PC-9 (cell line): ENCODE measurements around the gene MT1HL1.

Experiments used
- CTCF ChIP-seq: fragments of 200-600 bp; sonication (generic); conservative IDR thresholded peaks from 2 replicates; pipeline ENCODE4 v1.6.1; 2017; ENCODE audit warnings: mixed run types, antibody characterized with exemption, mild to moderate bottlenecking, moderate library complexity
- EZH2 ChIP-seq: fragments of 200-600 bp; sonication (generic); IDR thresholded peaks from 2 replicates; pipeline ENCODE4 v1.8.0; 2017; ENCODE audit warnings: antibody characterized with exemption, low read depth

DNA sequence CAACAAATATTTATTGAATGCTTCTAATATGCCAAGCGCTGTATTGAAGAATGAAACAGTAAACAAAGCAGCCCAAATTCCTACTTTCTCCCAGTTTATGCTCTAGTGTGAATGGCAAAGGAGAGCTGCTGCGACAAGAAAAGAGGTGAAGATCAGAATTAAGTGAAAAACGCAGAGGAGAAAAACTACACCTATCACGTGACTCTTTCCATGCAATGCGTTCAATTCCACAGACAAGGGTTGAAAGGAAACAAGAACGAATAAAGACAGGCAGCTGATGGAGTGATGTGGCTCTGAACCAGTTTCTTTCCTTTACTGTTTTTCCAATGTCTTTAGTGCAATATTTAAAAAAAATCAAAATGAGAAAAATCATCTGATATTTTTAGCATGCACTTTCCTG lies 23.6 kb downstream of the MT1HL1 start:
- TF ChIP-seq CTCF (no peak), EZH2 (no peak)
